Nucleus accumbens (tissue), 56 donors: ENCODE results near the gene FUOM.
"Not testable (repeated sequence)": the region's sequence is repeated elsewhere in the genome, so short reads cannot be mapped to it uniquely, and the experiment has no call there.

Experiments used
- DNase-seq, 56 donors: peaks; one replicate each; lab custom pipeline; 2025; lab: John Stamatoyannopoulos, UW

FUOM gene

GRCh38 chr10:133370030-133370786, 12.4 kb upstream of the FUOM start:
- DNase-seq = no peak

GRCh38 chr10:133368153-133368552, 10.3 kb upstream of the FUOM start:
- DNase-seq = no peak

- DNase-seq = not testable (repeated sequence)
Measured at GRCh38 chr10:133367461-133367860, 9.6 kb upstream of the FUOM start.

GRCh38 chr10:133366751-133367150, 8.9 kb upstream of the FUOM start:
- no peak for DNase-seq

- DNase-seq = no peak
Measured at GRCh38 chr10:133366130-133366478, 8.3 kb upstream of the FUOM start.

GRCh38 chr10:133365461-133366129, 7.8 kb upstream of the FUOM start:
- no peak for DNase-seq

GRCh38 chr10:133364645-133365431, 7.0 kb upstream of the FUOM start:
- DNase-seq = no peak

- no peak for DNase-seq
Measured at GRCh38 chr10:133362846-133363245, 5.0 kb upstream of the FUOM start.

- DNase-seq = no peak
Measured at GRCh38 chr10:133361773-133362441, 4.1 kb upstream of the FUOM start.

GRCh38 chr10:133361227-133361626, 3.4 kb upstream of the FUOM start:
- no peak for DNase-seq

- no peak for DNase-seq
Measured at GRCh38 chr10:133359972-133360610, 2.3 kb upstream of the FUOM start.

- no peak for DNase-seq
Measured at GRCh38 chr10:133359554-133359971, 1.7 kb upstream of the FUOM start.

- DNase-seq = no peak
Measured at GRCh38 chr10:133358925-133359310, 1.1 kb upstream of the FUOM start.

GRCh38 chr10:133358162-133358924, 524 bp upstream of the FUOM start:
- DNase-seq = no peak

GRCh38 chr10:133356549-133357284, 1.1 kb downstream of the FUOM start:
- DNase-seq = no peak

GRCh38 chr10:133355991-133356390, 1.8 kb downstream of the FUOM start:
- no peak for DNase-seq

GRCh38 chr10:133355266-133355665, 2.6 kb downstream of the FUOM start:
- DNase-seq = no peak

- no peak for DNase-seq
Measured at GRCh38 chr10:133354672-133355240, 3.1 kb downstream of the FUOM start.
